Measurements from ENCODE around the gene KIF5A. TPM values are rescaled to one million over a fixed set of nuclear protein-coding genes. Genes with fewer than 3 reads are reported as not detected.

KIF5A gene
- total and polyA plus RNA-seq, 5 donors from 2014 or later, result 0.05 to 0.72 (median 0.06) TPM; not detected in 2

Other genes starting within 250 kb of the KIF5A start
- gene R3HDM2, start 119.0 kb upstream of the KIF5A start, total RNA-seq, result 115 TPM
- gene R3HDM2, start 119.0 kb upstream of the KIF5A start, polyA plus RNA-seq, result 1 to 10 TPM; 6.0 to 8.6 (median 8.0) TPM
- gene INHBC, start 115.3 kb upstream of the KIF5A start, total RNA-seq, result not detected
- under 1 TPM in 1 of 4 donors, not detected in 3; 0.21 TPM for gene INHBC, start 115.3 kb upstream of the KIF5A start, polyA plus RNA-seq
- not detected for gene INHBE, start 94.7 kb upstream of the KIF5A start, total RNA-seq
- under 1 TPM in 1 of 4 donors, not detected in 3; 0.06 TPM for gene INHBE, start 94.7 kb upstream of the KIF5A start, polyA plus RNA-seq
- gene GLI1, start 90.3 kb upstream of the KIF5A start, total RNA-seq, result 0.47 TPM
- under 1 TPM in 3 of 4 donors, not detected in 1; 0.07 to 0.23 (median 0.13) TPM for gene GLI1, start 90.3 kb upstream of the KIF5A start, polyA plus RNA-seq
- 403 TPM for gene ARHGAP9, start 70.2 kb upstream of the KIF5A start, total RNA-seq
- gene ARHGAP9, start 70.2 kb upstream of the KIF5A start, polyA plus RNA-seq, result 100 to 1,000 TPM; 173 to 192 (median 182) TPM
- gene MARS1, start 62.0 kb upstream of the KIF5A start, total RNA-seq, result 219 TPM
- 10 to 100 TPM; 71.9 to 89.4 (median 80.1) TPM for gene MARS1, start 62.0 kb upstream of the KIF5A start, polyA plus RNA-seq
- 159 TPM for gene DDIT3, start 29.5 kb upstream of the KIF5A start, total RNA-seq
- gene DDIT3, start 29.5 kb upstream of the KIF5A start, polyA plus RNA-seq, result 10 to 100 TPM; 17.8 to 25.3 (median 20.9) TPM
- 104 TPM for gene MBD6, start 27.2 kb upstream of the KIF5A start, total RNA-seq
- 1 to 10 TPM; 1.8 to 3.0 (median 2.3) TPM for gene MBD6, start 27.2 kb upstream of the KIF5A start, polyA plus RNA-seq
- gene DCTN2, start 2.9 kb upstream of the KIF5A start, total RNA-seq, result 74.9 TPM
- 10 to 100 TPM; 75.1 to 91.6 (median 78.9) TPM for gene DCTN2, start 2.9 kb upstream of the KIF5A start, polyA plus RNA-seq
- 35.8 TPM for gene PIP4K2C, start 41.1 kb downstream of the KIF5A start, total RNA-seq
- gene PIP4K2C, start 41.1 kb downstream of the KIF5A start, polyA plus RNA-seq, result 10 to 100 TPM; 24.6 to 38.6 (median 30.2) TPM
- gene DTX3, start 54.8 kb downstream of the KIF5A start, total RNA-seq, result 31.2 TPM
- 1 to 10 TPM; 3.4 to 7.4 (median 5.1) TPM for gene DTX3, start 54.8 kb downstream of the KIF5A start, polyA plus RNA-seq
- gene ARHGEF25, start 61.4 kb downstream of the KIF5A start, total RNA-seq, result 0.64 TPM
- not detected for gene ARHGEF25, start 61.4 kb downstream of the KIF5A start, polyA plus RNA-seq
- gene B4GALNT1, start 83.2 kb downstream of the KIF5A start, total RNA-seq, result not detected
- gene B4GALNT1, start 83.2 kb downstream of the KIF5A start, polyA plus RNA-seq, result not detected
- 151 TPM for gene OS9, start 144.1 kb downstream of the KIF5A start, total RNA-seq
- gene OS9, start 144.1 kb downstream of the KIF5A start, polyA plus RNA-seq, result 10 to 100 TPM; 59.2 to 72.4 (median 63.1) TPM
- 60.3 TPM for gene AGAP2, start 188.7 kb downstream of the KIF5A start, total RNA-seq
- gene AGAP2, start 188.7 kb downstream of the KIF5A start, polyA plus RNA-seq, result 1 to 10 TPM; 4.4 to 7.7 (median 5.6) TPM
- 8.7 TPM for gene TSPAN31, start 195.0 kb downstream of the KIF5A start, total RNA-seq
- 10 to 100 TPM; 38.4 to 48.9 (median 39.6) TPM for gene TSPAN31, start 195.0 kb downstream of the KIF5A start, polyA plus RNA-seq
- 17.5 TPM for gene CDK4, start 202.3 kb downstream of the KIF5A start, total RNA-seq
- gene CDK4, start 202.3 kb downstream of the KIF5A start, polyA plus RNA-seq, result 10 to 100 TPM; 62.2 to 90.3 (median 69.7) TPM
- gene MARCHF9, start 205.1 kb downstream of the KIF5A start, total RNA-seq, result 35.4 TPM
- gene MARCHF9, start 205.1 kb downstream of the KIF5A start, polyA plus RNA-seq, result 1 to 10 TPM; 2.2 to 4.5 (median 3.8) TPM
- gene CYP27B1, start 217.0 kb downstream of the KIF5A start, total RNA-seq, result not detected
- under 1 TPM in 2 of 4 donors, not detected in 2; 0.14 to 0.26 TPM for gene CYP27B1, start 217.0 kb downstream of the KIF5A start, polyA plus RNA-seq
- gene METTL1, start 222.1 kb downstream of the KIF5A start, total RNA-seq, result 8.7 TPM
- 10 to 100 TPM in 1 of 4 donors, 1 to 10 TPM in 3; 3.5 to 10.8 (median 5.9) TPM for gene METTL1, start 222.1 kb downstream of the KIF5A start, polyA plus RNA-seq
- gene EEF1AKMT3, start 222.6 kb downstream of the KIF5A start, total RNA-seq, result 3.7 TPM
- 1 to 10 TPM; 1.8 to 7.6 (median 2.5) TPM for gene EEF1AKMT3, start 222.6 kb downstream of the KIF5A start, polyA plus RNA-seq
- 22.8 TPM for gene TSFM, start 232.7 kb downstream of the KIF5A start, total RNA-seq
- 10 to 100 TPM; 33.4 to 50.4 (median 40.6) TPM for gene TSFM, start 232.7 kb downstream of the KIF5A start, polyA plus RNA-seq